Posterior cingulate gyrus (tissue), 11 donors: ENCODE measurements around the gene PRPSAP2.
"Not testable (repeated sequence)": the region's sequence is repeated elsewhere in the genome, so short reads cannot be mapped to it uniquely, and the experiment has no call there.

Source experiments
- DNase-seq, 10 donors: peaks; one replicate each; pipeline versions ENCODE4 v3.0.0 to v3.0.0-alpha.2; 2020 to 2021; ENCODE audit warnings: mixed read lengths in 3 of 10
- intact Hi-C: fragments of 100-400 bp; cut with DNase I; formaldehyde crosslinking; loops from one replicate; pipeline ENCODE4 v1.15.1; 2023

PRPSAP2 gene

GRCh38 chr17:18877104-18877645 lies 19.2 kb downstream of the PRPSAP2 start:
- intact Hi-C loops, result no loop called here
- no peak for DNase-seq

DNA sequence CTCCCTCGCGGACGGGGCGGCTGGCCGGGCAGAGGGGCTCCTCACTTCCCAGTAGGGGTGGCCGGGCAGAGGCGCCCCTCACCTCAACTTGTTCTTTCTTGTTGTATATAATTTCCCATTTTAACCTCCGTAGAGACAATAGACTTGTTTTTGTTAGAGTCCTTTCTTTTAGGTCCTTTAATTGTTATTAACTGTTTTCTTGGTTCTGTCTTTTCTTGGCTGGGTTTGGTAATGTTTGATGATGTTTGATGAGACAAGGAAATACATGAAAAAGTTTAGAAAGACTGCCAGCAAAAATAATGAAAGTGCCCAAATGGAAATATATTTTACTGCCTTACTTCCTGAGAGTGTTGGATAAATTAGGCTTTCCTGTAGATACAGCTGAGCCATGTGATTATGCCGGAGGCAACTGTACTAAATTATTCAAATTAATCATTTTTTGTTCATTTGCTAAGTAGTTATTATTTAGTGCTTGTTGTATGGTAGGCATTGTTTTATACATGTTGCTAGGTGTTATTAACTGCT lies 30.9 kb downstream of the PRPSAP2 start:
- DNase-seq, result no peak
- intact Hi-C loops, result no loop called here

GRCh38 chr17:18889658-18890057 lies 31.7 kb downstream of the PRPSAP2 start:
- intact Hi-C loops, result no loop called here
- no peak for DNase-seq

DNA sequence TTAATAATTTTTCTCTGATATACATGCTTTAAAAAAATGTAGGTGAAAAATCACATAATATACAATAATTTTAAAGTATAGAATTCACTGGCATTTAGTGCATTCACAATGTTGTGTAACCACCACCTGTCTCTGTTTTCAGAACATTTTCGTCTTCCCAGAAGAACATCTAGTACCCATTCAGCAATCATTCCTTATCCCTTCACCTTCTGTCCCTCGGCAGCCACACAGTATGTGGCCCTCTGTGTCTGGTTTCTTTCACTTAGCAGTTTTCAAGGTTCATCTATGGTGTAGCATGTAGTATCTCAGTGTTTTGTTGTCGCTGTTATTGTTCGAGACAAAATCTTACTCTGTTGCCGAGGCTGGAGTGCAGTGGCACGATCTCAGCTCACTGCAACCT lies 33.6 kb downstream of the PRPSAP2 start:
- intact Hi-C loops, result no loop called here
- DNase-seq, result no peak

GRCh38 chr17:18896146-18896545 lies 38.2 kb downstream of the PRPSAP2 start:
- intact Hi-C loops, result no loop called here
- no peak for DNase-seq

GRCh38 chr17:18896947-18897346 lies 39.0 kb downstream of the PRPSAP2 start:
- DNase-seq, result no peak
- intact Hi-C loops, result no loop called here

DNA sequence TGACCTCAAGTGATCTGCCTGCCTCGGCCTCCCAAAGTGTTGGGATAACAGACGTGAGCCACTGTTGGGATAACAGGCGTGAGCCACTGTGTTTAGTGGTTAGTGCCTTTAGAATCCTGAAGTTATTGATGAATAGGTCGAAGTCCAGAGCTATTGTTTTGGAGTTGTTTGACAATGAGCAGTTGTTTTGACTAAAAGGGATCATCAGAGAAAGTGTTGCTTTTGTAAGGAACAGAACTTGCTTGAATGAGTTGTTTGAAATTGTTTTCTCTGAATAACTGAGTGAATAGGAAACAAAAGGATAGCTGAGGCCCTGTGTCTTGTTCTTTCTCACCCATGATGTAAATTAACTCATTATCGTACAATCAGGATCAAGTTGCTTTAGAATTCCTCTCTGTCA lies 46.6 kb downstream of the PRPSAP2 start:
- intact Hi-C loops, result no loop called here
- no peak for DNase-seq

DNA sequence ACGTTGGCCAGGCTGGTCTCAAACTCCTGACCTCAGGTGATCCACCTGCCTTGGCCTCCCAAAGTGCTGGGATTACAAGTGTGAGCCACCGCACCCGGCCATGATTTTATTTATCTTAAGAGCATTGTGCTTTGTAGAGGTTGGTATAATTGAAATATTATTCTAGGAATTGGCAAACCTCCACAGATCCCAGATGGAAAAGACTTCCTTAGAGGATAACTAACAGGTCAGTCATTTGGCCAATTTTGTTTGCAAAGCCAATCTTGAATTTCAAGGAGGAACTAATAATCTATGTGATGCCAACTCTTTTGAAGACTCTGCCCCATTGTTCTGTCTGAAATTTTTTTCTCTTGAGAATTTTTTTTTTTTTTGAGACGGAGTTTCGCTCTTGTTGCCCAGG lies 47.3 kb downstream of the PRPSAP2 start:
- DNase-seq, result no peak
- intact Hi-C loops, result no loop called here

- intact Hi-C loops, result no loop called here
- no peak for DNase-seq
Observed at GRCh38 chr17:18910326-18910725, 52.4 kb downstream of the PRPSAP2 start.

GRCh38 chr17:18910881-18911280 lies 53.0 kb downstream of the PRPSAP2 start:
- intact Hi-C loops, result no loop called here
- DNase-seq, result no peak

DNA sequence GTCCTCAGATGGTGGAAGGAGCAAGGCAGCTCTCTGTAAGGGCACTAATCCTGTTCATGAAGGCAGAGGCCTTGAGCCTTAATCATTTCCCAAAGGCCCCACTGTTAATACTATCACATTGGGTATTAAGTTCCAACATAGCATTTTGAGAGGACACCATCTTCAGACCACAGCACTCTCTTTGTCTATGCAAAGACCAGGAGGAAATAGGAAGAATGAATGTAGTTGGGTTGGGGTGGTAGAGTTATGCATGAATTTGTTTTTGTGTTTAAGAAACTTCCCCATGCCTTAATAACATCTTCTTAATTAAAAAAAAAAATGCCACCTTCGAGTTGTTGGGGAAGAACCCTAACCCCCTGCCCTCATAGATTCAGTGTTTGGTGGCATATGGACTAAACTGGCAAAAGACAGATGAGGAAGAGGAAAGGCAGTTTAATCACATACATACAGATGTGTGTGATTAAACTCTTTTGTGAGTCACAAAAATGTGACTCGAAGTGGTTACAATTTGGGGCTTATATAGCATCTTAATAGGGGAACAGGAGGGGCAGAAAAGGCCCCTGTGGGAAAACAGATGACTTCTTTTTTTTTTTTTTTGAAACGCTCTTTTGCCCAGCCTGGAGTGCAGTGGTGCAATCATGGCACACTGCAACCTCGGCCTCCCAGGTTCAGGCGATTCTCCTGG lies 59.0 kb downstream of the PRPSAP2 start:
- DNase-seq, result no peak
- intact Hi-C loops, result no loop called here

GRCh38 chr17:18917506-18918032 lies 59.6 kb downstream of the PRPSAP2 start:
- intact Hi-C loops, result no loop called here
- DNase-seq, result no peak

DNA sequence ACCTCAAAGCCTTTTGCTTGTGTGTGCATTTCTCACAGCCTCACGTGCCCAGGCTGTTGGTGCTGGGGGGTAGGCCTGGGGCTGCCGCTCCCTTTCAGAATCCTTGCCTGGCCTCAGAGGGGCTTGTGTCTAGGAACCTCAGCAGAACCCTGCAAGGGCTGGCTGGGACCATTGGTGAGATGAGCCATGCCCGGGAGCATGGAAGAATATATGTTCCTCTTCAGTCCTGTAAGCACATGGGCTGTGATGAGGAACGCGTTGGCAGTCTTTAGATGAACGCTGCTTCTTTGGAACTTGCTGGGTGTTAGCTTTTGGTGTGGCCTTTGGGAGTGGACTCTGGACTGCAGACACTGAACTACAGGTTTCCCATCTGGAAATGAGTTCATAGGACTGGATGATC lies 62.0 kb downstream of the PRPSAP2 start:
- intact Hi-C loops, result no loop called here
- DNase-seq, result no peak

- DNase-seq, result no peak
- intact Hi-C loops, result no loop called here
Observed at GRCh38 chr17:18920911-18921441, 63.0 kb downstream of the PRPSAP2 start.

DNA sequence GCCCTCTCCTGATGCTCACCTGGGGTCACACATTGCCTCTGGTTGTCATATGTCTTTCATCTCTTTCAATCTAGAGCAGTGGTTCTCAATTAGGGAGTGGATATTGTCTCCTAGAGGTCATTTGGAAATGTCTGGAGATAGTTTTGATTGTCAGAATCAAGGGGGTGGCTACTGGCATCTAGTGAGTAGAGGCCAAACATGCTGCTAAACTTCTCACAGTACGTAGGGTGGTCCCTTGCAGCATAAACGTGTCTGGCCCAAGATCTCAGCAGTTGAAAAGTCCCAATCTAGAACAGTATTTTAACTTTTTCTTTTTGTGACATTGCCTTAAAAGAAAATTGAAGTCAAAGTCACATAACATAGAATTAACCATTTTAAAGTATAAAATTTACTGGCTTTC lies 63.6 kb downstream of the PRPSAP2 start:
- intact Hi-C loops, result no loop called here
- no peak for DNase-seq

DNA sequence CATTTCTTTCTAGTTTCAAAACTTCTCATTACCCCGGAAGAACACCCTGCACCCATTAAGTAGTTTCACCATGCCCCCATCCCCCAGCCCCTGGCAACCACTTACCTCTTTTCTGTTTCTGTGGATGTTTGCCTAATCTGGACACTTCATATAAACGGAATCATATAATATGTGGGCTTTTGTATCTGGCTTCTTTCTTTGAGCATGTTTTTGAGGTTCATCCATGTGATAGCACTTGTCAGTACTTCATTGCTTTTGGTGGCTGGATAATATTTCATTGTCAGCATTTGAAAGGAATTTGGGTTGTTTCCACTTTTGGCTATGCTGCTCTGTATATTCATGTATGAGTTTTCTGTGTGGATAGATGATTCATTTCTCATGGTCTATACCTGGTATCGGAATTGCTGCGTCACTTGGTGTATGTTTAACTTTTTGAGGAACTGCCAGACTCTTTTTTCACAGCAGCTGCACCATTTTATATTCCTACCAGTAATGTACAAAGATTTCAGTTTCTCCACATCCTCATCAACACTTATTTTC lies 64.1 kb downstream of the PRPSAP2 start:
- DNase-seq, result no peak
- intact Hi-C loops, result no loop called here

DNA sequence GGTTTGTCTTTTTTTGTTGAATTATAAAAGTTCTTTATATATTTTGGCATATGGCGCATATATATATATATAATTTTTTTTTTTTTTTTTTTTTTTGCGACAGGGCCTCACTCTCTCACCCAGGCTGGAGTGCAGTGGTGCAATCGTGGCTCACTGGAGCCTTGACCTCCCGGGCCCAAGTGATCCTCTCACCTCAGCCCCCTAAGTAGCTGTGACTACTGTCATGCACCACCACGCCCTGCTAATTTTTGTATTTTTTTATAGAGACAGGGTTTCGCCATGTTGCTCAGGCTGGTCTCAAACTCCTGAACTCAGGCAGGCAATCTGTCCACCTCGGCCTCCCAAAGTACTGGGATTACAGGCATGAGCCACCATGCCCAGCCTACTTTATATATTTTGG lies 64.7 kb downstream of the PRPSAP2 start:
- DNase-seq, intact Hi-C loops: not testable (repeated sequence)

GRCh38 chr17:18925187-18925586 lies 67.3 kb downstream of the PRPSAP2 start:
- intact Hi-C loops, result no loop called here
- DNase-seq, result no peak

DNA sequence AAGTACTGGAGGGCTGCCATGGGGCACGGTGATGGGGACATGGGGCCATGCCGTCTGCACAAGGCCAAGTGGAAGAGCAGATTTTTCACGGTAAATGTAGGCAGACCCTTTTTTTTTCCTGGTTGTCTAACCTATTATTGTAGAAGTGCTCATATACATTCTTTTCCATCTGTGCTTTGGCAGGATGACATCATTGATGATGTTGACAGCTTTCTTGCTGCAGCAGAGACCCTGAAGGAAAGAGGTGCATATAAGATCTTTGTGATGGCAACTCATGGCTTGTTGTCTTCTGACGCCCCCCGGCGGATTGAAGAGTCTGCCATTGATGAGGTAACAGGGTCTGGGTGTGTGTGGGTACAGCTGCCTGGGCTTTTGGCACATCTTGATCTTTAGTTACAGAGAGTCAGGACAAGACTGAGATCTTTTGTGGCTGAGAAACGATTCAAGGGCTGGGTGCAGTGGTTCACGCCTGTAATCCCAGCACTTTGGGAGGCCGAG lies 70.7 kb downstream of the PRPSAP2 start:
- no peak for DNase-seq

GRCh38 chr17:18932360-18933055 lies 74.6 kb downstream of the PRPSAP2 start:
- intact Hi-C loops, result no loop called here
- DNase-seq, result no peak

More for the DNA sequence above, 70.7 kb downstream of the PRPSAP2 start:
- intact Hi-C loops, result no loop called here
